Coronary artery (tissue), 2 donors: Measurements from ENCODE around the gene DOLK.

Source experiments
- DNase-seq: peaks from one replicate; pipeline ENCODE4 v3.0.0-alpha.2; 2017; ENCODE audit warnings: low spot score
- H3K27ac ChIP-seq, 2 donors: fragments of 200-600 bp; sonication (generic); one replicate each; pipeline ENCODE4 v1.5.1; 2016 to 2019
- H3K4me3 ChIP-seq: fragments of 200-600 bp; sonication (generic); 2 replicates; pipeline ENCODE4 v1.5.1; 2016; ENCODE audit warnings: mild to moderate bottlenecking, moderate library complexity
- CTCF ChIP-seq: fragments of 200-600 bp; sonication (generic); IDR thresholded peaks from one replicate; pipeline ENCODE4 v1.5.1; 2019; ENCODE audit warnings: antibody characterized with exemption

DOLK gene

GRCh38 chr9:128899566-128900322, 47.7 kb downstream of the DOLK start:
- TF ChIP-seq CTCF, result no peak
- Histone ChIP-seq H3K27ac (peak overlapping the region in 1 of 2 donors; percentile 25), H3K4me3 (no peak overlapping the region)
- DNase-seq, result no peak

DNA sequence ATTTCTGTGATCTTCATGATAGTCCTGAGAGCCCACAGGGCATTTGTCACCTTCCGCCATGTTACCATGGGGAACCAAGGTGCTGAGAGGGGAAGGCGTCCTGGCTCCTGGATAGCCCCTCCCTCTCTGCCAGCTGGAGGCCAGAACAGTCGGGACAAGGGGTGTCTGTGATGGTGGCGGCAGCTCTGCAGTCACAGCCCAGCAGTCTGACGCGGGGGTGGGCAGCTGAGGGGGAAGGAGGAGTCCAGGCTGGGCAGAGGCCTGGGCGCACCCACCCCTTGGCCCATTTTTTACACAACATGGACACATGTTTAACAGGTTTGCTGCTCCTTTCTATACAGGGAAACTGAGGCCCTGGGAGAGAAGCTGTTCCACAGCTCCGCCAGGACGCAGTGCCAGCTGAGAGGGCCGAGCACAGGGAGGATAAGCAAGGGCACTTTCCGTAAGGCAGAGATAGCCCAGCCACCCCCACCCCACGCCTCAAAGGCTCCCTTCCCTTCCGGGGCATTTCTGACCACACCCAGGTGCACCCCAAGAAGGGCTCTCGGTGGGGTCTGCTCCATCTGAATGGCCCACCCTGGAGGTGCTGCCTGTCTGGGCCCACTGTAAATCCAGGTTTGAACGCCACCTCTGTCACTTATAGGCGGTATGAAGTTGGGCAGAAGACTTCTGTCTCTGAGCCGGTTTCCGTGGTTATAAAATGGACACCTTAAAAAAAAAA, 48.4 kb downstream of the DOLK start:
- no peak overlapping the region for H3K4me3 ChIP-seq
- TF ChIP-seq CTCF, result no peak

DNA sequence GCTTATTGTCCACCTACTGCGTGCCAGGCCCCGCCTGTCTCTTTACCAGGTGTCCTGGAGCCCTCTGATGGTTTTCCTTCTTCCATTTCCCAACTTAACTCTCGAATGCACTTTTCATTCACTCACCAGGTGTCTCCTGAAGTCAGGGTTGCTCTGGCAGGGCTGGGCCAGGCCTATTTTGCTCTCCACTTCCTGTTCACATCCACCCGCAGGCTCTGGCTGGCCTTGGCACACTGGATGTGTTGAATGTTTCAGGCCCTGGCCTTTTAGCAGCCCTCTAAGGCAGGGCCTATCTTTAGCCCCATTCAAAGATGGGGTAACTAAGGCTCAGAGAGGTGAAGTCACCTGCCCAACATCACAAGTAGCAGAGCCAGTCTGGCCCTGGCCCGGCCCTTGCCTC, 49.0 kb downstream of the DOLK start:
- DNase-seq, result no peak
- no peak overlapping the region for H3K27ac ChIP-seq
- no peak for TF ChIP-seq CTCF
- no peak overlapping the region for H3K4me3 ChIP-seq

More for the DNA sequence above, 48.4 kb downstream of the DOLK start:
- H3K27ac ChIP-seq, result no peak overlapping the region
- no peak for DNase-seq

GRCh38 chr9:128895556-128895955, 51.8 kb downstream of the DOLK start:
- Histone ChIP-seq H3K27ac (peak overlapping the region in 1 of 2 donors; percentile 18), H3K4me3 (no peak overlapping the region)
- no peak for TF ChIP-seq CTCF
- no peak for DNase-seq
